Liver (tissue), 9 donors: ENCODE results near the gene PTCRA. TPM values are rescaled to one million over a fixed set of nuclear protein-coding genes. Genes with fewer than 3 reads are reported as not detected.

Source experiments
- DNase-seq: peaks from one replicate; pipeline ENCODE4 v3.0.0-alpha.2; 2017; ENCODE audit warnings: low spot score
- H3K27ac ChIP-seq, 2 donors: one replicate each; pipeline ENCODE4 v1.7.0; 2013; ENCODE audit warnings: inconsistent platforms in 2 of 2, low read length in 2 of 2, control low read depth in 1 of 2, low read depth in 1 of 2, mild to moderate bottlenecking in 1 of 2
- H3K27me3 ChIP-seq, 4 donors: one replicate each; pipeline versions ENCODE4 v1.6.1 to v1.7.0; 2013; ENCODE audit warnings: low read length in 3 of 4, inconsistent platforms in 1 of 4, mild to moderate bottlenecking in 1 of 4, moderate library complexity in 1 of 4; ENCODE audit not compliant: control insufficient read depth in 4 of 4, insufficient read depth in 4 of 4
- H3K36me3 ChIP-seq, 4 donors: one replicate each; pipeline versions ENCODE4 v1.6.1 to v1.7.0; 2013; ENCODE audit warnings: low read length in 3 of 4, mild to moderate bottlenecking in 3 of 4, low read depth in 1 of 4, moderate library complexity in 1 of 4; ENCODE audit not compliant: control insufficient read depth in 4 of 4, insufficient read depth in 3 of 4
- H3K4me1 ChIP-seq, 4 donors: one replicate each; pipeline versions ENCODE4 v1.6.1 to v1.7.0; 2013; ENCODE audit warnings: low read length in 3 of 4, mild to moderate bottlenecking in 3 of 4, moderate library complexity in 1 of 4; ENCODE audit not compliant: control insufficient read depth in 4 of 4, insufficient read depth in 4 of 4
- H3K4me3 ChIP-seq, 3 donors: one replicate each; pipeline versions ENCODE4 v1.6.1 to v1.7.0; 2013; ENCODE audit warnings: low read length in 3 of 3, control low read depth in 1 of 3, low read depth in 1 of 3, mild to moderate bottlenecking in 1 of 3
- H3K9ac ChIP-seq, 2 donors: one replicate each; pipeline ENCODE4 v1.7.0; 2013; ENCODE audit warnings: low read length in 2 of 2, mild to moderate bottlenecking in 2 of 2, moderate library complexity in 2 of 2, control low read depth in 1 of 2, low read depth in 1 of 2
- H3K9me3 ChIP-seq, 4 donors: one replicate each; pipeline versions ENCODE4 v1.6.1 to v1.7.0; 2013; ENCODE audit warnings: low read length in 3 of 4; ENCODE audit not compliant: control insufficient read depth in 4 of 4
- ATF3 ChIP-seq: IDR thresholded peaks from 2 replicates; pipeline ENCODE4 v1.6.1; 2016; ENCODE audit warnings: antibody characterized with exemption
- CTCF ChIP-seq: fragments of 150-350 bp; IDR thresholded peaks from 2 replicates; pipeline ENCODE4 v1.5.1; 2017; ENCODE audit warnings: improper control_type of control experiment, low read depth, low read length; ENCODE audit not compliant: missing input control
- EGR1 ChIP-seq, 2 donors: IDR thresholded peaks; 2 replicates each; pipeline ENCODE4 v1.6.1; 2016 to 2018; ENCODE audit warnings: antibody characterized with exemption in 2 of 2, low read depth in 2 of 2
- FOXA1 ChIP-seq: IDR thresholded peaks from 2 replicates; pipeline ENCODE4 v1.6.1; 2016; ENCODE audit warnings: antibody characterized with exemption
- FOXA2 ChIP-seq: IDR thresholded peaks from 2 replicates; pipeline ENCODE4 v1.6.1; 2016; ENCODE audit warnings: antibody characterized with exemption
- GABPA ChIP-seq, 2 donors: IDR thresholded peaks in 1 of 2; conservative IDR thresholded peaks in 1 of 2; 2 replicates each; pipeline ENCODE4 v1.6.1; 2016; ENCODE audit warnings: antibody characterized with exemption in 2 of 2, mild to moderate bottlenecking in 1 of 2, moderate library complexity in 1 of 2
- HNF4A ChIP-seq, 2 donors: conservative IDR thresholded peaks; 2 replicates each; pipeline ENCODE4 v1.6.1; 2016; ENCODE audit warnings: antibody characterized with exemption in 2 of 2, mild to moderate bottlenecking in 2 of 2
- HNF4G ChIP-seq: IDR thresholded peaks from 2 replicates; pipeline ENCODE4 v1.6.1; 2016; ENCODE audit warnings: antibody characterized with exemption
- JUND ChIP-seq, 2 donors: IDR thresholded peaks; 2 replicates each; pipeline ENCODE4 v1.6.1; 2016; ENCODE audit warnings: antibody characterized with exemption in 2 of 2
- MAX ChIP-seq: IDR thresholded peaks from 2 replicates; pipeline ENCODE4 v1.6.1; 2016; ENCODE audit warnings: antibody characterized with exemption
- RAD21 ChIP-seq, 2 donors: IDR thresholded peaks; 2 replicates each; pipeline ENCODE4 v1.6.1; 2016; ENCODE audit warnings: antibody characterized with exemption in 2 of 2, mild to moderate bottlenecking in 2 of 2
- REST ChIP-seq: IDR thresholded peaks from 2 replicates; pipeline ENCODE4 v1.6.1; 2016; ENCODE audit warnings: antibody characterized with exemption, mild to moderate bottlenecking
- RXRA ChIP-seq, 2 donors: IDR thresholded peaks; 2 replicates each; pipeline ENCODE4 v1.6.1; 2017 to 2018; ENCODE audit warnings: antibody characterized with exemption in 2 of 2, mild to moderate bottlenecking in 1 of 2
- SP1 ChIP-seq: IDR thresholded peaks from 2 replicates; pipeline ENCODE4 v1.6.1; 2018; ENCODE audit warnings: antibody characterized with exemption, mild to moderate bottlenecking
- TAF1 ChIP-seq: conservative IDR thresholded peaks from 2 replicates; pipeline ENCODE4 v1.6.1; 2016; ENCODE audit warnings: antibody characterized with exemption, mild to moderate bottlenecking
- YY1 ChIP-seq: IDR thresholded peaks from 2 replicates; pipeline ENCODE4 v1.6.1; 2016; ENCODE audit warnings: antibody characterized with exemption, mild to moderate bottlenecking
- ZBTB33 ChIP-seq: IDR thresholded peaks from 2 replicates; pipeline ENCODE4 v1.6.1; 2016; ENCODE audit warnings: antibody characterized with exemption
- WGBS: extraction: QIAGEN DNeasy Blood & Tissue Kit; methylation state at CpG from one replicate; pipeline ENCODE4 v1.1.7; 2013; 5-methylcytosine and 5-hydroxymethylcytosine counted together
- polyA plus RNA-seq, 2 donors: library from polyadenylated mRNA; stranded (reverse) in 1 of 2; unstranded in 1 of 2; fragments of 200-250 nt in 1 of 2; fragments of >200 nt in 1 of 2; fragmentation: Nextera tagmentation in 1 of 2; extraction: Ambion mirVana in 1 of 2; gene quantifications; one replicate each; pipeline versions ENCODE4 v1.2.1 to v1.2.3, GENCODE V29; 2013 to 2015
- total RNA-seq, 2 donors: library from RNA; depleted of rRNA; stranded (reverse); fragments of >200 nt; gene quantifications; one replicate each; pipeline ENCODE4 v1.2.3, GENCODE V29; 2014
- donor health status: healthy.
- donor health status: healthy.
- donor health status: healthy.
- donor health status: healthy.
- donor health status: healthy.

PTCRA gene
- total and polyA plus RNA-seq, 4 donors = 0.63 to 1.1 TPM; not detected in 2

GRCh38 chr6:42962096-42962495, 46.2 kb downstream of the PTCRA start:
- Histone ChIP-seq H3K9ac (no peak overlapping the region), H3K27ac (peak overlapping the region in 1 of 2 donors; percentile 10), H3K27me3 (no peaks in the 10 kb centered on the region), H3K36me3 (peaks cover 6 to 37% (median 23%) of the 10 kb centered on the region in 4 donors), H3K9me3 (no peaks in the 10 kb centered on the region), H3K4me1 (peaks cover 3 to 32% (median 26%) of the 10 kb centered on the region in 4 donors), H3K4me3 (no peak overlapping the region)
- TF ChIP-seq JUND (IDR thresholded peaks at IDR 0.05) (no peak), FOXA1 (no peak)
- 88% methylated on average over 12 of the region's 12 CpGs for WGBS
- no peak for DNase-seq

- H3K36me3 ChIP-seq = peaks cover 6 to 40% (median 25%) of the 10 kb centered on the region in 4 donors
Observed at GRCh38 chr6:42962502-42963178, 46.8 kb downstream of the PTCRA start.

More at GRCh38 chr6:42962502-42963178, 46.8 kb downstream of the PTCRA start:
- TF ChIP-seq HNF4G (no peak), RXRA (IDR thresholded peaks at IDR 0.05) (no peak), CTCF (no peak), SP1 (no peak), FOXA2 (no peak), RAD21 (IDR thresholded peaks at IDR 0.05) (no peak), REST (no peak), ZBTB33 (no peak), TAF1 (no peak), JUND (IDR thresholded peaks at IDR 0.05) (no peak), HNF4A (conservative IDR thresholded peaks at IDR 0.05) (no peak), MAX (no peak), GABPA (IDR thresholded peaks at IDR 0.05 in 1 of 2, conservative IDR thresholded peaks at IDR 0.05 in 1 of 2) (no peak), ATF3 (no peak), FOXA1 (no peak), EGR1 (IDR thresholded peaks at IDR 0.05; ENCODE audit: low read depth in 2 of 2) (no peak), YY1 (no peak)
- Histone ChIP-seq H3K9me3 (no peaks in the 10 kb centered on the region), H3K27ac (no peak overlapping the region), H3K27me3 (no peaks in the 10 kb centered on the region), H3K4me1 (peaks cover 3 to 32% (median 26%) of the 10 kb centered on the region in 4 donors), H3K4me3 (no peak overlapping the region), H3K9ac (no peak overlapping the region)
- 90% methylated on average over 13 of the region's 13 CpGs for WGBS
- DNase-seq = no peak
